B cell (primary cell): Measurements from ENCODE around the gene FGD4.

Source experiments
- CTCF ChIP-seq: fragments of 200-600 bp; IDR thresholded peaks from one replicate; pipeline ENCODE4 v1.8.0; 2022; ENCODE audit warnings: antibody characterized with exemption, mild to moderate bottlenecking
- EZH2 ChIP-seq: IDR thresholded peaks from 2 replicates; pipeline ENCODE4 v1.6.1; 2012; ENCODE audit warnings: borderline replicate concordance, low read depth, mild to moderate bottlenecking, moderate library complexity, low read length; ENCODE audit not compliant: insufficient read depth, poor library complexity, severe bottlenecking

DNA sequence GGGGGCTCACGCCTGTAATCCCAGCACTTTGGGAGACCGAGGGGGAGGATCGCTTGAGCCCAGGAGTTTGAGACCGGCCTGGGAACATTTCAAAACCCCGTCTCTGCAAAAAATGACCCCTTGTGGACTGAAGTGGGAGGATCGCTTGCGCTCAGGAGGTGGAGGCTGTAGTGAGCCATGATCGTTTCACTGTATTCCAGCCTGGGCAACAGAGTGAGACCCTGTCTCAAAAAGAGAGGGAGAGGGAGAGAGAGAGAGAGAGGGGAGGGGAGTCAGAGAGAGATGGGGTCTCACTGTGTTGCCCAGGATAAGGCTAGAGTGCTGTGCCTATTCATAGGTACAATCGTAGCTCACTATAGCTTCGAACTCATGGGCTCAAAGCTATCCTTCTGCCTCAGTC, 2.8 kb downstream of the FGD4 start:
- TF ChIP-seq CTCF (no peak), EZH2 (no peak)
